HCT116 (cell line): ENCODE results near the gene GRM2. TPM values are rescaled to one million over a fixed set of nuclear protein-coding genes. Genes with fewer than 3 reads are reported as not detected.

Experiments used
- ATAC-seq: fragments of 200-7000 bp; cut with Tn5 transposase; 2 replicates; pipeline ENCODE4 v1.9.1; 2020; ENCODE audit warnings: mild to moderate bottlenecking, moderate library complexity
- BruUV-seq: library from RNA; stranded (reverse); fragments of 400-500 nt; replicated peaks from 2 replicates; lab custom pipeline; 2021; lab: Mats Ljungman, UMichigan
- CTCF ChIA-PET: fragments of 300-600 bp; sonication (Branson Sonifier 250); formaldehyde crosslinking; loops from one replicate; lab custom pipeline; 2021; ENCODE audit warnings: antibody characterized with exemption; lab: Charles Lee
- POLR2A ChIA-PET: fragments of 300-600, 350-600 bp; sonication (Branson Sonifier 250); formaldehyde crosslinking; loops from one replicate; lab custom pipeline; 2021; ENCODE audit warnings: antibody characterized with exemption; lab: Charles Lee
- RAD21 ChIA-PET, 2 experiments: fragments of 300-600 bp; sonication (Branson Sonifier 250); formaldehyde crosslinking; loops; one replicate each; lab custom pipeline; 2023; ENCODE audit warnings: low total read pairs in 2 of 2; ENCODE audit not compliant: uncharacterized antibody in 2 of 2, unreplicated experiment in 2 of 2, low non-redundant PET in 1 of 2; lab: Charles Lee
- DNase-seq: peaks from one replicate; pipeline ENCODE4 v3.0.0-alpha.2; 2010; ENCODE audit warnings: low read depth, low spot score
- H2AFZ ChIP-seq: fragments of 200-600 bp; shearing (Covaris generic), sonication (generic); 2 replicates; pipeline ENCODE4 v1.6.1; 2017; ENCODE audit warnings: low read depth, mixed run types, mixed read lengths, antibody characterized with exemption, low read length; ENCODE audit not compliant: poor library complexity, severe bottlenecking
- H3K27ac ChIP-seq: 2 replicates; pipeline ENCODE4 v1.5.1; 2012; ENCODE audit warnings: low read depth, low read length
- H3K27me3 ChIP-seq: fragments of 200-600 bp; sonication (generic); 2 replicates; pipeline ENCODE4 v1.6.1; 2016; ENCODE audit warnings: mixed run types, low read length, mixed read lengths; ENCODE audit not compliant: insufficient read depth
- H3K36me3 ChIP-seq, 2 experiments: fragments of 200-500 bp in 1 of 2; fragments of 200-600 bp in 1 of 2; sonication (Bioruptor generic) in 1 of 2; sonication (generic) in 1 of 2; 2 replicates each; pipeline versions ENCODE4 v1.5.1 to v1.6.1; 2014 to 2016; ENCODE audit warnings: low read length in 2 of 2, inconsistent platforms in 1 of 2, mixed read lengths in 1 of 2, mixed run types in 1 of 2; ENCODE audit not compliant: insufficient read depth in 2 of 2, control insufficient read depth in 1 of 2
- H3K4me1 ChIP-seq, 2 experiments: fragments of 200-600 bp in 1 of 2; sonication (generic) in 1 of 2; 2 replicates each; pipeline versions ENCODE4 v1.5.1 to v1.6.1; 2012 to 2017; ENCODE audit warnings: low read length in 2 of 2, inconsistent platforms in 1 of 2, mild to moderate bottlenecking in 1 of 2, mixed read lengths in 1 of 2, mixed run types in 1 of 2, moderate library complexity in 1 of 2; ENCODE audit not compliant: insufficient read depth in 2 of 2, control insufficient read depth in 1 of 2
- H3K4me2 ChIP-seq: fragments of 200-600 bp; sonication (generic); 2 replicates; pipeline ENCODE4 v1.6.1; 2017; ENCODE audit warnings: mixed run types, low read length, mixed read lengths
- H3K4me3 ChIP-seq, 2 experiments: fragments of 200-600 bp in 1 of 2; sonication (generic) in 1 of 2; replicated peaks in 1 of 2; 2 replicates each; pipeline ENCODE4 v1.5.1; 2011 to 2016; ENCODE audit warnings: low read length in 2 of 2, control low read depth in 1 of 2, low read depth in 1 of 2, mild to moderate bottlenecking in 1 of 2, mixed read lengths in 1 of 2, mixed run types in 1 of 2
- H3K79me2 ChIP-seq: fragments of 200-600 bp; sonication (generic); 2 replicates; pipeline ENCODE4 v1.6.1; 2017; ENCODE audit warnings: mild to moderate bottlenecking, mixed run types, low read length, moderate library complexity, mixed read lengths; ENCODE audit not compliant: insufficient read depth
- H3K9ac ChIP-seq: fragments of 200-600 bp; sonication (generic); 2 replicates; pipeline ENCODE4 v1.6.1; 2016; ENCODE audit warnings: low read length, mixed read lengths
- H3K9me2 ChIP-seq: fragments of 200-600 bp; sonication (generic), shearing (Covaris generic); 2 replicates; pipeline ENCODE4 v1.6.1; 2017; ENCODE audit warnings: mixed run types, mild to moderate bottlenecking, moderate library complexity; ENCODE audit not compliant: insufficient read depth
- H3K9me3 ChIP-seq, 2 experiments: fragments of 200-500 bp in 1 of 2; fragments of 200-600 bp in 1 of 2; sonication (Bioruptor generic) in 1 of 2; sonication (generic) in 1 of 2; 2 replicates each; pipeline ENCODE4 v1.6.1; 2014 to 2017; ENCODE audit warnings: low read length in 2 of 2, mixed read lengths in 2 of 2, inconsistent platforms in 1 of 2, low read depth in 1 of 2, mild to moderate bottlenecking in 1 of 2, mixed run types in 1 of 2, moderate library complexity in 1 of 2; ENCODE audit not compliant: control insufficient read depth in 1 of 2, insufficient read depth in 1 of 2
- H4K20me1 ChIP-seq: fragments of 200-600 bp; sonication (generic), shearing (Covaris generic); 2 replicates; pipeline ENCODE4 v1.6.1; 2017; ENCODE audit warnings: mixed run types, mild to moderate bottlenecking, moderate library complexity; ENCODE audit not compliant: insufficient read depth
- CBX3 ChIP-seq: IDR thresholded peaks from 2 replicates; pipeline ENCODE4 v1.6.1; 2012; ENCODE audit warnings: low read depth
- CEBPB ChIP-seq: IDR thresholded peaks from 2 replicates; pipeline ENCODE4 v1.6.1; 2012; ENCODE audit warnings: low read depth
- EGR1 ChIP-seq: IDR thresholded peaks from 2 replicates; pipeline ENCODE4 v1.6.1; 2012; ENCODE audit warnings: low read depth
- ELF1 ChIP-seq: IDR thresholded peaks from 2 replicates; pipeline ENCODE4 v1.6.1; 2012; ENCODE audit warnings: low read depth, borderline replicate concordance
- EZH2phosphoT487 ChIP-seq: fragments of 200-600 bp; IDR thresholded peaks from 2 replicates; pipeline ENCODE4 v1.6.1; 2018; ENCODE audit warnings: antibody characterized with exemption, borderline replicate concordance
- JUND ChIP-seq: IDR thresholded peaks from 2 replicates; pipeline ENCODE4 v1.6.1; 2012
- POLR2A ChIP-seq: IDR thresholded peaks from 2 replicates; pipeline ENCODE4 v1.7.0; 2011; ENCODE audit warnings: borderline replicate concordance; ENCODE audit not compliant: insufficient read depth, insufficient read length; ENCODE audit errors: extremely low read depth
- POLR2AphosphoS5 ChIP-seq: IDR thresholded peaks from 2 replicates; pipeline ENCODE4 v1.6.1; 2011; ENCODE audit warnings: mild to moderate bottlenecking, low read depth, low read length, moderate library complexity
- SIN3A ChIP-seq: IDR thresholded peaks from 2 replicates; pipeline ENCODE4 v1.6.1; 2012; ENCODE audit warnings: low read depth
- SP1 ChIP-seq: IDR thresholded peaks from 2 replicates; pipeline ENCODE4 v1.6.1; 2012; ENCODE audit warnings: low read depth
- SRF ChIP-seq: IDR thresholded peaks from 2 replicates; pipeline ENCODE4 v1.6.1; 2012; ENCODE audit warnings: low read depth
- TCF7L2 ChIP-seq: IDR thresholded peaks from 2 replicates; pipeline ENCODE4 v1.7.0; 2011; ENCODE audit warnings: borderline replicate concordance, inconsistent platforms; ENCODE audit not compliant: insufficient read depth, insufficient read length; ENCODE audit errors: extremely low read depth
- YY1 ChIP-seq: IDR thresholded peaks from 2 replicates; pipeline ENCODE4 v1.6.1; 2011; ENCODE audit warnings: low read length, low read depth, moderate library complexity, mild to moderate bottlenecking; ENCODE audit not compliant: insufficient replicate concordance; ENCODE audit errors: extremely low read depth
- ZNF274 ChIP-seq: fragments of 200-500 bp; sonication (Bioruptor generic); IDR thresholded peaks from 2 replicates; pipeline ENCODE4 v1.6.1; 2014; ENCODE audit warnings: mild to moderate bottlenecking, low read depth, low read length, inconsistent platforms
- intact Hi-C: fragments of 100-400 bp; cut with micrococcal nuclease; formaldehyde crosslinking; loops from 2 replicates; pipeline ENCODE4 v1.10.0; 2022
- total RNA-seq: library from RNA; stranded (reverse); gene quantifications from one replicate; pipeline ENCODE4 v1.2.1, GENCODE V29; 2021; ENCODE audit not compliant: unreplicated experiment
- TF ChIP-seq, protein P1 (sequence below): IDR thresholded peaks from 2 replicates; pipeline ENCODE4 v1.6.1; 2011; ENCODE audit warnings: mild to moderate bottlenecking, low read length, moderate library complexity; ENCODE audit not compliant: insufficient replicate concordance; ENCODE audit errors: extremely low read depth
- TF ChIP-seq, protein P2 (sequence below): IDR thresholded peaks from 2 replicates; pipeline ENCODE4 v1.6.1; 2012
- TF ChIP-seq, protein P3 (sequence below): IDR thresholded peaks from 2 replicates; pipeline ENCODE4 v1.6.1; 2012
- TF ChIP-seq, protein P4 (sequence below): IDR thresholded peaks from 2 replicates; pipeline ENCODE4 v1.6.1; 2012; ENCODE audit warnings: low read depth

Gene GRM2
- total RNA-seq, 1 experiment from 2014 or later, result 0.32 TPM

DNA sequence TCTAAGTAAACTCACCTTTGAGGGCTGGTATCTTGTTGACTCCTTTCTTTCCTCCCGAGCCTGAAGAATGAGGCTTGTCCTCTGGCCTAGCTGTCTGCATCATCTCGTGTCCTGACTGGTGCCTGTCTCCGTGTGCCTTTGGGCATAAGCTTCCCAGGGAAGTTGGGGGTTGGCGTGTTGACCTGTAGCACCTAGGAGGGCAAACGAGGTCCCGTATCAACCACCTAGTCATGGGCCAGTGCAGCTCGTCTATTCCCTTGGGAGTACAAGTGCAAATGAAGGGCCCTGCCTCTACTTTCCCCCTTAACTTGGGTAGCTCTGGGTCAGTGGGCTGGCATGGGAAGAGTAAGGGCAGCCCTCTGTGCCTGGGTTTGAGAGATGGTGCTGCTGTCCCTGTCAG is 27.1 kb upstream of the GRM2 start:
- TF ChIP-seq POLR2AphosphoS5 (no peak), EZH2phosphoT487 (no peak), TCF7L2 (no peak), SP1 (no peak), CBX3 (no peak), YY1 (no peak), JUND (no peak), CEBPB (no peak), SRF (no peak), SIN3A (no peak), EGR1 (no peak), ZNF274 (no peak), POLR2A (no peak), ELF1 (no peak)
- TF ChIP-seq, protein P1, sequence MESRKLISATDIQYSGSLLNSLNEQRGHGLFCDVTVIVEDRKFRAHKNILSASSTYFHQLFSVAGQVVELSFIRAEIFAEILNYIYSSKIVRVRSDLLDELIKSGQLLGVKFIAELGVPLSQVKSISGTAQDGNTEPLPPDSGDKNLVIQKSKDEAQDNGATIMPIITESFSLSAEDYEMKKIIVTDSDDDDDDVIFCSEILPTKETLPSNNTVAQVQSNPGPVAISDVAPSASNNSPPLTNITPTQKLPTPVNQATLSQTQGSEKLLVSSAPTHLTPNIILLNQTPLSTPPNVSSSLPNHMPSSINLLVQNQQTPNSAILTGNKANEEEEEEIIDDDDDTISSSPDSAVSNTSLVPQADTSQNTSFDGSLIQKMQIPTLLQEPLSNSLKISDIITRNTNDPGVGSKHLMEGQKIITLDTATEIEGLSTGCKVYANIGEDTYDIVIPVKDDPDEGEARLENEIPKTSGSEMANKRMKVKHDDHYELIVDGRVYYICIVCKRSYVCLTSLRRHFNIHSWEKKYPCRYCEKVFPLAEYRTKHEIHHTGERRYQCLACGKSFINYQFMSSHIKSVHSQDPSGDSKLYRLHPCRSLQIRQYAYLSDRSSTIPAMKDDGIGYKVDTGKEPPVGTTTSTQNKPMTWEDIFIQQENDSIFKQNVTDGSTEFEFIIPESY, result no peak
- TF ChIP-seq, protein P2, sequence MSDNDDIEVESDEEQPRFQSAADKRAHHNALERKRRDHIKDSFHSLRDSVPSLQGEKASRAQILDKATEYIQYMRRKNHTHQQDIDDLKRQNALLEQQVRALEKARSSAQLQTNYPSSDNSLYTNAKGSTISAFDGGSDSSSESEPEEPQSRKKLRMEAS, result no peak
- TF ChIP-seq, protein P3, sequence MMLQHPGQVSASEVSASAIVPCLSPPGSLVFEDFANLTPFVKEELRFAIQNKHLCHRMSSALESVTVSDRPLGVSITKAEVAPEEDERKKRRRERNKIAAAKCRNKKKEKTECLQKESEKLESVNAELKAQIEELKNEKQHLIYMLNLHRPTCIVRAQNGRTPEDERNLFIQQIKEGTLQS, result no peak
- TF ChIP-seq, protein P4, sequence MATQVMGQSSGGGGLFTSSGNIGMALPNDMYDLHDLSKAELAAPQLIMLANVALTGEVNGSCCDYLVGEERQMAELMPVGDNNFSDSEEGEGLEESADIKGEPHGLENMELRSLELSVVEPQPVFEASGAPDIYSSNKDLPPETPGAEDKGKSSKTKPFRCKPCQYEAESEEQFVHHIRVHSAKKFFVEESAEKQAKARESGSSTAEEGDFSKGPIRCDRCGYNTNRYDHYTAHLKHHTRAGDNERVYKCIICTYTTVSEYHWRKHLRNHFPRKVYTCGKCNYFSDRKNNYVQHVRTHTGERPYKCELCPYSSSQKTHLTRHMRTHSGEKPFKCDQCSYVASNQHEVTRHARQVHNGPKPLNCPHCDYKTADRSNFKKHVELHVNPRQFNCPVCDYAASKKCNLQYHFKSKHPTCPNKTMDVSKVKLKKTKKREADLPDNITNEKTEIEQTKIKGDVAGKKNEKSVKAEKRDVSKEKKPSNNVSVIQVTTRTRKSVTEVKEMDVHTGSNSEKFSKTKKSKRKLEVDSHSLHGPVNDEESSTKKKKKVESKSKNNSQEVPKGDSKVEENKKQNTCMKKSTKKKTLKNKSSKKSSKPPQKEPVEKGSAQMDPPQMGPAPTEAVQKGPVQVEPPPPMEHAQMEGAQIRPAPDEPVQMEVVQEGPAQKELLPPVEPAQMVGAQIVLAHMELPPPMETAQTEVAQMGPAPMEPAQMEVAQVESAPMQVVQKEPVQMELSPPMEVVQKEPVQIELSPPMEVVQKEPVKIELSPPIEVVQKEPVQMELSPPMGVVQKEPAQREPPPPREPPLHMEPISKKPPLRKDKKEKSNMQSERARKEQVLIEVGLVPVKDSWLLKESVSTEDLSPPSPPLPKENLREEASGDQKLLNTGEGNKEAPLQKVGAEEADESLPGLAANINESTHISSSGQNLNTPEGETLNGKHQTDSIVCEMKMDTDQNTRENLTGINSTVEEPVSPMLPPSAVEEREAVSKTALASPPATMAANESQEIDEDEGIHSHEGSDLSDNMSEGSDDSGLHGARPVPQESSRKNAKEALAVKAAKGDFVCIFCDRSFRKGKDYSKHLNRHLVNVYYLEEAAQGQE, result no peak
- Histone ChIP-seq H3K79me2 (no peaks in the 10 kb centered on the region), H3K27me3 (no peaks in the 10 kb centered on the region), H3K9me2 (no peaks in the 10 kb centered on the region), H3K4me1 (peaks cover 6 to 20% of the 10 kb centered on the region in 2 experiments), H3K4me2 (no peak overlapping the region), H3K27ac (no peak overlapping the region), H3K9ac (no peak overlapping the region), H3K4me3 (no peak overlapping the region), H3K36me3 (peaks cover 6 to 11% of the 10 kb centered on the region in 2 experiments; a peak in 3 of 4 replicates), H4K20me1 (no peaks in the 10 kb centered on the region), H2AFZ (no peak overlapping the region), H3K9me3 (no peaks in the 10 kb centered on the region)
- ChIA-PET POLR2A (no interaction called here), RAD21 (no interaction called here), CTCF (interaction anchor here (1.0 to 4.2 kb wide), 3 partner anchors 10 to 179 kb away, joined by 3 to 98 read pairs (median 4); partner anchors contain the start of gene DCAF1)
- ATAC-seq (no peak), DNase-seq (no peak)
- intact Hi-C loops, result loop anchor here (5.0 kb wide), 1 partner anchor 37 kb away; no protein-coding TSS in a partner anchor
- no TSS peak for BruUV-seq
